Stimulated activated CD8-positive, alpha-beta memory T cell treated with anti-CD3 and anti-CD28 coated beads, Interleukin-2, amount 100 ng/mL, for 1 hour (primary cell): Measurements from ENCODE around the gene PAPOLG.
"Not testable (repeated sequence)": the region's sequence is repeated elsewhere in the genome, so short reads cannot be mapped to it uniquely, and the experiment has no call there.

ENCODE experiments used
- DNase-seq, 2 donors: peaks; one replicate each; pipeline ENCODE4 v3.0.0-alpha.2; 2020; ENCODE audit warnings: low read depth in 2 of 2

PAPOLG gene

DNA sequence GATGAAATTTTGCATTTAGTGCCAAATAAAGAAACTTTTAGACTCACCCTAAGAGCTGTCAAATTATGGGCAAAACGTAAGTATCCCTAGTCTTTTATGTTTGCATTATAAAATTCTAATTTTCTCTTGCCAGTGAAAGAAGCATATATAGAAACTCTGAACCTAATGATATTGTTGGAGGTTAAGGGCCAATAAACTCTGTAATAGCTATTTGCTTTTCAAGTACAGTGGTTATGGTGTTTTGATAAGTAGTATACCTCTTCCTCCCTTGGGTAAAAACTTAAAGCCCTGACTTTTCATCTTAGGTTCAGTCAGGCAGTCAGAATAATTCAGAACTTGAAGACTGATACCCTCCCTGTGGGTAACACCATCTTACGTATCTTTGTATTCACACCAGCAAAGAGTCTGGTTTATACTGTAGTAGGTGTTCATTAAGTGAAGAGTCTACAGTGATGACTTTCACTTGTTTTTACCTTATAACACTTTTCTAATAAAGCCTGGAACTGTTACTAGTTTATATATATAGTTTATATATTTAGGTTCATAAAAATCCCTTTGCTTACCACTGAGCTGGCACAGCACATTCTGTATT, 19.1 kb downstream of the PAPOLG start:
- DNase-seq: no peak

DNA sequence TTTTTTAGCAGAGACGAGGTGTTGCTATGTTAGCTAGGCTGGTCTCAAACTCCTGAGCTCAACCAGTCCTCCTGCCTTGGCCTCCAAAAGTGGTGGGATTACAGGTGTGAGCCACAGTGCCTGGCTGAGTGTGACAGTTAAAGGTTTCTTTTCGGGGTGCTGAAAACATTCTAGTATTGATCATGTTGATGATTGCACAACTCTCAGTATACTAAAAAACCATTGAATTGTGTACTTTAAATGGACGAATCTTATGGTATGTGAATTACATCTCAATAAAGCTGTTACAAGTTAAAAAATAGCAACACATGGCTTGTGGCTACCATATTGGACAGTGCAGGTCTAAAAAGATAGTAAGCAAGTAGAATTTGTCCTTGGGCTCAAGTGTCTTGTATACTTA, 22.3 kb downstream of the PAPOLG start:
- no peak for DNase-seq

DNA sequence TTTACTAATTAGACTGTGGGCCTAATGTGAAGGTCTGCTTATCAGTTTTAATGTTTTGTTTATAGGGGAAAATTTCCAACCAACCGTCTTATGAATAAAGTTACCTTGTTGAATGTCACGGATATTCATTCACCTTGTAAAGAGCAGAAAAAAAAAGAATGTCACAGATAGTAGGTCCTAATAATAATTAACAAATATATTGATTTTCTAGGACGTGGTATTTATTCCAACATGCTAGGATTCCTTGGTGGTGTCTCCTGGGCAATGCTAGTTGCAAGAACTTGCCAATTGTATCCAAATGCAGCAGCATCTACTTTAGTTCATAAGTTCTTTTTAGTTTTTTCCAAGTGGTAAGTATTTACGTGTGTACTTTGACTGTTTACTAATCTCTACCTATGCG, 23.4 kb downstream of the PAPOLG start:
- no peak for DNase-seq

DNA sequence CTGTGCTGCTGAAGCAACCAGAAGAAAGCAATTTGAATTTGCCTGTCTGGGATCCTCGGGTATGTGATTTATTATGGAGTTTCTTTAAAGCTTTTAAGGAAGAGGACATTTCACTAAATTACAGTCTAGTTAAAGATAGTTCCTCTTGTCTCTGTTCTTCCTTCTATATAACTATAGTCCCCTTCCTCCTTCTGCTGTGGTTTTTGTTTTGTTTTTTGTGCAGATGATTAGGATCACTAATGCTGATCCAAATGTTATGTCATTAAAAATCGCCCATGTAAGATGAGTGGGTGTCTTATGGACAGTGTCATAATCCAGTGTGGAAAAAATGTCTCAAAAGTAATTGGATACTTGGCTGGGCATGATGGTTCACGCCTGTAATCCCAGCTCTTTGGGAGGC, 24.7 kb downstream of the PAPOLG start:
- no peak for DNase-seq

DNA sequence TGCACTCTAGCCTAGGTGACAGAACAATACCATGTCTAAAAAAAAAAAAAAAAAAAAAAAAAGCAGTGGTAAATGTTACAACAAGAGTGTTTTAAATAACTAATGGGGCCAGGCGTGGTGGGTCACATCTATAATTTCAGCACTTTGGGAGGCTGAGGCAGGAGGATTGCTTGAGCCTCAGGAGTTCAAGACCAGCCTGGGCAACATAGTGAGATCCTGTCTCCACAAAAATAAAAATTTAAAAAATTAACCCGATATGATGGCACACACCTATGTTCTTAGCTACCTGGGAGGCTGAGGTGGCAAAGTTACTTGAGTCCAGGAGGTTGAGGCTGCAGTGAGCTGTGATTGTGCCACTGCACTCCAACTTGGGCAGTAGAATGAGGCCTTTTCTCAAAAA, 37.1 kb downstream of the PAPOLG start:
- no peak for DNase-seq

DNA sequence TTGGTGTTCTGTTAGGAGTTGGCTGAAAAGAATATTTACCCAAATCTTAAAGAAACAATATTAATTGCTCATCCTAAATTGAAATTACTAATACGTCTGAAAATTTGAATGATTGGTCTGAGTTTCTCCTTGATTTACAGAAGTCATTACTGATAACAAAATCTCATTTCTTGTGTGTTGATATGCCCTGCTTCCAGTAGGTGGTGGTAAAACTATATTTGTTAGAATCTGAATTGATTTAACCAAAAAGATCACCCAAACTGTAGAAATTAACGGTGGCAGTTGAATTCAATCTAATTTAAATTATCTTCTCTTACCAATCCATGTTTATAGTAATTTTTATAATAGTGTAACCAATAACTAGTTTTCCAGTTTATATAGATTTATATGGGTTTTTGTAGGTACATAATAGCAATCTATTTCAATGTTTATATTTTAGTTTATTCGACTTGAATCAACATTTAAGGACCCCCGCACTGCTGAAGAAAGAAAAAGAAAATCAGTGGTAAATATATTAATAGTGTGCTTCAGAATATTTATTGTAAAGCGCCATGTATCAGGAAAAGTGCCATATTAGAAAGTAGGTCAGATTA, 38.3 kb downstream of the PAPOLG start:
- DNase-seq: no peak

DNA sequence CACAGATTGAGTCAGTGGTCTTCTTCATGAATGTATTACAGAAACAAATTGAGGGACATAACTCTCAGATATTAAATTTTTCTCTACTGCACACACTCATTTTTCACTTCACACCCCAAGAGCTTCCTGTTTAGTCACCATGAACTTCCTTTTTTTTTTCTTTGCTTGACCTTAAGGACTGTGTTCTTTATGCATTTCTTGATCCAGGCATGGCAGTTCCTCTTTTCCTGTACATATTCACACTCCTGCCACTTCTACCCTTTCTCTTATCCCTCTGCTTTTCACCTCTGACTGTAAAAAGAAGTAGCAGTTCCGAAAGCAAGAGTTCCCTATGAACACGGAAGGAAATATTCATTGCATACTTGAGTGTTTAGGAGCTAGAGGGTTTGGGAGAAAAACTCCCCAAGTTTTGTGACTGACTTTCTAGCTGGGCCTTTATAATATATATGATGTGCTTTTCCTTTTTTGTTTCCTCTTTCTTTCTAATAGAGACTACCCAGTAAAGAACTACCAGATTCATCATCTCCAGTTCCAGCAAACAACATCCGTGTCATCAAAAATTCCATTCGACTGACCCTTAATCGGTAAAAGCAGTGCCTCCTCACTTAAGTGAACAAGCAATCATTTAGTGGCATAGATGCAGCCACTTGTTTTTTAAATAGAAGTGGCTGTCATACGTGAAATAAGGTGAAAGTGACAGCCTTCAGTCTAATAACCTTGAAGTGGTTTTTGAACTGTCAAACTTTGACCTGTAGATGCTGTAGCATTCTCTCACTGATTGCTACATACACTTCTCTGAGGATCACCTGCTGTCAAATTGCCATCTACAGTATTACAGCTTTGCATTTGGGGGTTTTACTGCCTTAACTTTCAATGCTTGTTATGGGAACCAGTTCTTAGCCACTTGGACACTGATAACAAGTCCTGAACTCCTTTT, 40.8 kb downstream of the PAPOLG start:
- no peak for DNase-seq

DNA sequence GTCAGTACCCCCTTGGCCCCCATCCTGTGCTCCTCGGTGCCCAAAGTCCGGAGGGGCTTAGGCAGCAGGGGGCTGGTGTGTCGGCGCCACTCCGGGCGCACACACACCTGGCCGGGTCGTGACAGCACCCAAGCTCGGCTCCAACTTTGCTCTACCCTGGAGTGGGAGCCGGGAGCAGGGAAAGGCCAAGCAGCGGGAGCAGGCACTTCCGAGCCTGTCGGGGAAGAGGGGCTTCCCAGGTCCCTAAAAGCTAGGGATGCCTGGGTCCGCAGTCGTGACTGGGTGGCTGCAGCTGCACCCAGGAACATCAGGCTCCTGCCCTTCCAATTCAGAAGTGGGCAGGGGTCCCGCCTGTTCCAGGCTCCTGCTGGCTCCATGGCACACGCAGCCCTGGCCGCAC, 48.4 kb downstream of the PAPOLG start:
- DNase-seq: no peak

DNA sequence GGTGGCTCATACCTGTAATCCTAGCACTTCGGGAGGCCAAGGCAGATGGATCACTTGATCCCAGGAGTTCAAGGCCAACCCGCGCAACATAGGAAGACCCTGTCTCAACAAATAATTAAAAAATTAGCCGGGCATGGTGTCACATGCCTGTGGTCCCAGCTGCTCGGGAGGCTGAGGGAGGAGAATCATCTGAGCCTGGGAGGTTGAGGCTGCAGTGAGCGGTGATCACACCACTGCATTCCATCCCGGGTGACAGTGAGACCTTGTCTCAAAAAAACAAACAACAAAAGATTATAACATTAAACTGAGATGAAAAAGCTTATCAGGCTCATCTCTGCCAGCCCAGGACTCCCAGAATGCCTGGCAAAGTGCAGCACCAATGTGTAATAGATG, 50.5 kb downstream of the PAPOLG start:
- no peak for DNase-seq

DNA sequence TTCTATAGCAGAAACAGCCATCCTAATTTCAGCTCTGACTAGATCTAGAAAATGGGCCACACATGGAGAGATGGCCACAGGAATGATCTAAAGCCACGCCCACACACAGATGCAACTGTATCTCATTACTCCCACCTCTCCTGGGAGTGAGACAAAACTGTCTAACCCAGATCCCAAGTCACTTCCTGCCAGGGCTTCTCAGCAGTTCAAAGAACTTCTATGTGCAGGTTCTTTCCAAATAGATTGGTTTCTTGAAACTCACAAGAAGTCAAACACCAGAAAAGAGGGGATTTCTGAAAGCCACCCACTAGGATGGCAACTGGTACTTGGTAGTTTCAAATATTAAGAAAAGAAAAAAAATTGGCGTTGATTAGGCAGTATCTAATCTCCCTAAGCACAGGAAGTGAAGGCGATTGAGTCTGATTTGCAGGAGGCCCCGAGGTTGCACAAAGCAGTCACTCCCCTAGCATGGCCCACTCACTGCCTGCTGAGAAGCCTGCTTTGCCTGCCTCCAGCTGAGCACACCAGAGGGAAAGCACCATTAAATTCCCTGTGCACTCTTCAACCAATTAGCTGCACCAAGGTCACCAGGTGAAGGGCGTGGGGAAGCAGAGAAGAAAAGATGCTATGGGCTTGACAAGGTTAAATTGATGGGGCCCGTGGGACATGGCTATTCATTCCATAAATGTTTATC, 51.1 kb downstream of the PAPOLG start:
- DNase-seq: no peak

DNA sequence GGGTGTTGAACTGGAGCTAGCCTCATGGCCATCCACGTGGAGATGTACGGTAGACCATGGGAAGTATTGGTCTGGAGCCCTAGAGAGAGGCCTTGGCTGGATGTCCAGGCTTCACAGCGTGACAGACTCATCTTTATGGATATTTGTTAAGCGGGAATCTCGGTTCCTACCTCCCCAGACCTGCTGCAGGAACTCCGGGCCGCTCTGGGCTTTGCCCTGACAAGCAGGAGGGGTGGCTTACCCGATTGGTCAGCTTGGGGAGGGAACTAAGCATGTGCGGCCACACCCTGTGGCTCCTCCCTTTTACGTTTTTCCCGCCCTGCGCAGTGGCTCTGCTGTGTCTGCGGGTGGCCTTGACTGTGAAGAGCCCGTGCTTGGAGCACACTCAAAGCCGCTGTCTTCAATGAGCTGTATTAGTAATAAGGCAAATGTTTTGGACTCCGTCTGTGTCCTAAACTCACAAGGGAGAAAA, 52.3 kb downstream of the PAPOLG start:
- DNase-seq: no peak

DNA sequence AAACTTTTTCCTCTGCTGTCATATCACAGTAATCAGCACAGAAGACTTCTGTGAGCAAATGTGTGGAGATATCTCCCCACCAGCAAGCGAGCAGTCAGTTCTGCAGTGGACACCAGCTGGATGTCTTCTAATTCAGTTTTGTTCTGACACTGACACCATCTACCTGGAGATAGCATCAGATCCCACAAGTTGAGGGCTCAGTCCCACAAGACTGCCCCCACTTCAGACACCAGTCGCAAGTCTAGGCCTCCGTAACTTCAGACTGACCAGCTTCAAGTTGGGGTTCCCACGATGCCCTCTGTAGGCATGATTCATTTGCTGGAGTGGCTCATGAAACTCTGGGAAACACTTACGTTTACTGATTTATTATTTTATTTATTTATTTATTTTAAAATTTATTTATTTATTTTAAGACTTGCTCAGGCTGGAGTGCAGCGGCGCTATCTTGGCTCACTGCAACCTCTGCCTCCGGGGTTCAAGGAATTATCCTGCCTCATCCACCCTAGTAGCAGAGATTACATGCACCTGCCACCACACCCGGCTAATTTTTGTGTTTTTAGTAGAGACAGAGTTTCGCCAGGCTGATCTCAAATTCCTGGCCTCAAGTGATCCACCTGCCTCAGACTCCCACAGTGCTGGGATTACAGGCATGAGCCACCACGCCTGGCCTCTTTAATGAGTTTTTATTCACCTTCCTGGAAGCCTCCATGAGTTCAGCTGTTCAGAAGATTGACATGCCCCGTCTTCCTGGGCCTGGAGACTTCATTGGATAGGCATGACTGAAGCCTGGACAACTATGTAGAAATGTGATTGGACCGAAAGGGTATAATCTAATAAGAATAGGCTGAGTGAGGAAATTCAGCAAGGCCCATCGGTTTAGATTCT, 55.7 kb downstream of the PAPOLG start:
- DNase-seq: no peak

DNA sequence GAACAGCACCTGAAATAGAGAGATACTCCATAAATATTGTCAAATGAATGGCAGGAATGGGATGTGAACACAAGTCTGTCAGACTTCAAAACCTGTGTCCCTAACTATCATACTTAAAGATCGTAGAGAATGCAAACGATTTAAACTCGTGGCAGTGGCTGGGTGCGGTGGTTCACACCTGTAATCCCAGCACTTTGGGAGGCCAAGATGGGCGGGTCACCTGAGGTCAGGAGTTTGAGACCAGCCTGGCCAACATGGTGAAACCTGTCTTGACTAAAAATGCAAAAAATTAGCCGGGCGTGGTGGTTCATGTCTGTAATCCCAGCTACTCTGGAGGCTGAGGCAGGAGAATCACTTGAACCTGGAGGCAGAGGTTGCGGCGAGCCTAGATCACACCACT, 61.1 kb downstream of the PAPOLG start:
- not testable (repeated sequence) for DNase-seq

DNA sequence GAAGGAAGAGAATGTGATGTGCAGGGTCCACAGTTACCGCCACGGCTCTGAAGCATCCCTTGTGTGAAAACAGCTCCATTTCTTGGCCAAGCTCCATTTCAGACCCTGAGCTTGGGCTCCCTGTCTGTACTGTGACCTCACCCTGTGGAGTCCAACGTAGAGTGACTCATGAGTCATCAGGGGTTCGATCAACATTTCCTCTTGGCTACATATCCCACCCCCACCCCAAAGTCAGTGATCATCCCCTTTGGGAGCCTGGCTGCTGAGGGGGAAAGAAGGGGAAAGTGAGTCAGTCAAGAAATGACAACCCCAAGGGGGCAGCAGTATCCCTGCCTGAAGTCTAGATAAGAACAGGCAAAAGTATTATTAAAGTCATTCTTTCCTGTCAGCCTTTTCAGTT, 62.2 kb downstream of the PAPOLG start:
- peak in 1 of 2 donors; percentile 16 for DNase-seq

DNA sequence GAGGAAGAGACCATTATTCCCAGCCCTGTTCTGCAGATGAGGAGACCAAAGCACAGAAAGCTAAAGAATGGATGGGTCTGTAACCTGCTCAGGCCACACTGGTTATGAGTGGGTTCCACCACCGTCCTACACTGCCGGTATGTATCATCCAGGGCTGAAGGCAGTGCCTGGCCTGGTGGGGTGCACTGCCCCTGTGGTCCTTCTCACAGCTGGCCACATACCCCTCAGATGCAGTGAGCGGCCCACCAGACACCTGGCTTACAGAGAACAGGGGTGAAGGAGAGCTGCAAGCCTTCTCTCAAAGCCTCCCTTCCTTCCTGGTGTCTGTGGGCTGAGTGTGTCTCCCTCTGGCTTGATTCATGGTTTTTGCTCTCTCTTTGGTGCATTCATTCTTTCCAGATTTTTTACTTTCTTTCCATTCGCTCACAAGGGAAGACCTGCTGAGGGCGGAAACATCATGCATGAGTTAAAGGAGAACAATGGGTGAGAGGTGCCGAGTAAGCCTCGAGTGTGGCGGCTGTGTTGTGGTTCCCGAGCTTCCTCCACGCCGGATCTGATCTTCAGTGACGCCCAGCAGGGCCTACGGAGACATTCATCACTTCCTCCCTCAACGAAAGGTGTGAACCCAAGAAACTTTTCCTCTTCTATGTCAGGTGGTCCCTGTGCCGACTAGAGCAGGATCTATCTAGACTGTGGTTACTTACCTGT, 63.2 kb downstream of the PAPOLG start:
- peak; percentile 71 to 77 for DNase-seq

DNA sequence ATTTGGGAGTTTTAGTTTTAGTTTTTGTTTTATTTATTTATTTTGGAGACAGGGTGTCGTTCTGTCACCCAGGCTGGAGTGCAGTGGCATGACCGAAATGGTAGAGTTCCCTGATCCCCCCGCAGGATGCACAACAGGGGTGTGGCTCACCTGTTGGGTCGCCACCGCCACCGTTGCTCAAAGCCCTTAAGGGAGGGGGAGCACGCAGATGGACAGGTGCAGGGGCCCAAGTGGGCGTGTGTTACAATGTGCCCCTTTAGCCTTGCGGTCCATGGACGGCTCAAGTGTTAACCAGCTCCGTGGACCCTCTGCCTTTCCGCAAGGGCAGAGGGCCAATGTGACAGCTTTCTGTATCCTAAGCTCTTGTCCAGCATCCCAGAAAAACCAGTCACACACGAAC, 63.9 kb downstream of the PAPOLG start:
- no peak for DNase-seq

DNA sequence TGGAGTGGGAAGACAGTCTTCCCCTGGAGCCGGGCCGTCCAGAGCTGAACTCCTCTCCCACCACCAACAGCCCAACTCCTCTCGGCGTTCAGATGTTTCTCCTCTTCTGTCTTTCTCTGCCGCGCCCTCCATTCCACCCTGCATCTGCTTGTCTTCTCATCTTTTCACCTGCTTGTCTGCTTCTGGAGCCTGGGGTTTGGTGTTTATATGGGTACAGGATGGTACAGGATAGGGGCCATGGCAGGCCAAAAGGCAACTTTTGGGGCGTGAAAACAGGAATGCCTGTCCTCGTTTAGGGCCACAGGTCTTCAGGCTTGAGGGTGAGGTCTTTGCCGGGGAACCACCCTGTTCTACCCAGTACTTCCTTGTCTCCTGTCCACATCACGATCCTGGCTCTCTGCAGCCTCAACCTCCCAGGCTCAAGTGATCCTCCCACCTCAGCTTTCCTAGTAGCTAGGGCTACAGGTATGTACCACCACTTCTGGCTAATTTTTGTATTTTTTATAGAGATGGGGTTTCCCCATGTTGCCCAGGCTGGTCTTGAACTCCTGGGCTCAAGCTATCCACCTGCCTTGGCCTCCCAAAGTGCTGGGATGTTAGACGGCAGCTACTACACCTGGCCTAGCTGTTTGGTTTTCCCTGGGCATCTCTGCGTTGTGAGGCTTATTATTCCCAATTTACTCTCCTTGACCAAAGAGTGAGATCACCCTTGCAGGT, 64.5 kb downstream of the PAPOLG start:
- no peak for DNase-seq

DNA sequence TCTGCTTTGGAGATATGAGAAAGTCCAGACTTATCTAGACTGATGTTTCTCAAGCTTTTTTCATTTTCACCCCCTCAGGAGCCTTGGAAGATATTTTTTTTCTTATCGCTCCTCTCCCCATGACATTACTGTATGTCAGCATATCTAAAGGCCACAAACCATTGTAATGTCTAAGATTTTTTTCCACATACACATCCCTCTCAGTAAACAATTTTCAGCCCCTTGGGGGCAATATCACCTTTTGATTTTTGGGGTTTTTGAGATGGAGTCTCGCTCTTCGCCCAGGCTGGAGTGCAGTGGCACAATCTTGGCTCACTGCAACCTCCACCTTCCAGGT, 65.0 kb downstream of the PAPOLG start:
- DNase-seq: no peak

DNA sequence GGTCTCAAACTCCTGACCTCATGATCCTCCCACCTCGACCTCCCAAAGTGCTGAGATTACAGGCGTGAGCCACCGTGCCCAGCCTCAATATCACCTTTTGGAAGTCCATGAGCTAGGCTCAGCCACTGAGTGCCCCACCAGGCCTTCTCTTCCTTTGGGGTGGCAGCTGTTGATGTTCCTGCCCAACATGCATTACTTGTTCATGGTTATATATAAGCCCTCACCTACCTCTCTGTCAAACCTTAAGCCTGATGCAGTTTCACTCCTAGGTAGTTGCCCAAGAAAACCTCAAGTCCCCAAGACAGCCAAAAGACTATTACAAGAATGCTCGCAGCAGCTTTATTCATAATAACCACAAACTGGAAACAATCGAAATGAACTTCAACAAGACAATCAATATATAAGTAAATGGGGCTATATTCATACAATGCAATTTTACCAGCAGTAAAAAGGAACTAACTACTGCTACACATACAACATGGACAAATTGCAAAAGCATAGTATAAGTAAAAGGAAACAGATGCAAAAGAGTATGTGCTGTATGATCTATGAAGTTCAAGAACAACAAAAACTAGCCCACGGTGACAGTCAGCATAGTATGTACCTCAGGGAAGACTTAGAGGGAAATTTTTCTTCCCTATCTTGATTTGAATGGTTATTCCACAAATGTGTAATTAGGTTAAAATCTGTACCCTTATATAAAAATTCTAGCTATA, 65.7 kb downstream of the PAPOLG start:
- no peak for DNase-seq
